Activated naive CD8-positive, alpha-beta T cell treated with anti-CD3 and anti-CD28 coated beads for 36 hours (primary cell): ENCODE results near the gene AKNA. TPM values are rescaled to one million over a fixed set of nuclear protein-coding genes. Genes with fewer than 3 reads are reported as not detected.
A peak's percentile ranks its signal among the peaks of the same experiment; 100 is the strongest.

Experiments
- DNase-seq: peaks from one replicate; pipeline ENCODE4 v3.0.0; 2021
- H3K27ac Mint-ChIP-seq: one replicate; pipeline ENCODE4 v1.8.0; 2022; ENCODE audit warnings: mild to moderate bottlenecking, moderate library complexity, mixed read lengths
- H3K27me3 Mint-ChIP-seq: one replicate; pipeline ENCODE4 v1.8.0; 2022; ENCODE audit warnings: mild to moderate bottlenecking, mixed read lengths
- H3K36me3 Mint-ChIP-seq: one replicate; pipeline ENCODE4 v1.8.0; 2021; ENCODE audit warnings: mild to moderate bottlenecking, mixed read lengths
- H3K4me1 Mint-ChIP-seq: one replicate; pipeline ENCODE4 v1.8.0; 2021; ENCODE audit warnings: mixed read lengths
- H3K4me3 Mint-ChIP-seq: one replicate; pipeline ENCODE4 v1.8.0; 2022; ENCODE audit warnings: mild to moderate bottlenecking, moderate library complexity, mixed read lengths
- H3K9me3 Mint-ChIP-seq: one replicate; pipeline ENCODE4 v1.8.0; 2022; ENCODE audit warnings: mixed read lengths
- total RNA-seq, 2 experiments: library from RNA; stranded (reverse); gene quantifications; one replicate each; pipeline ENCODE4 v1.2.3, GENCODE V29; 2021

Gene AKNA
- total RNA-seq, 2 experiments from 2014 or later, result 129 to 130 TPM

DNA sequence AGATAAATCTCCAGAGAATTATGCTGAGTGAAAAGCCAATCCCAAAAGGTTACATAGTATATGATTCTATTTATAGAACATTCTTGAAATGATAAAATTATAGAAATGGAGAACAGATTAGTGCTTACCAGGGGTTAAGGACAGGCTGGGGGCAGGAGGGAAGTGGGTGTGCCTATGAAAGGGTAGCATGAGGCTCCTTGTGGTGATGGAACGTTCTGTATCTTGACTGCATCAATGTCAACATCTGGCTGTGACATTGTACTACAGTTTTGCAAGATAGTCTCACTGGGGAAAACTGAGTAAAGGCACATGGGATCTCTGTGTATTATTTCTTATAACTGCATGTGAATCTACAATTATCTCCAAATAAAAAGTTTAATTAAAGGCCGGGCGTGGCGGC is 35.9 kb downstream of the AKNA start:
- no peaks in the 10 kb centered on the region for H3K27me3 Mint-ChIP-seq
- peaks cover 61% of the 10 kb centered on the region for H3K36me3 Mint-ChIP-seq
- no peak for DNase-seq
- H3K4me1 Mint-ChIP-seq, result peaks cover 58% of the 10 kb centered on the region
- H3K27ac Mint-ChIP-seq, result peak overlapping the region; percentile 67
- H3K9me3 Mint-ChIP-seq, result no peaks in the 10 kb centered on the region
- no peak overlapping the region for H3K4me3 Mint-ChIP-seq

DNA sequence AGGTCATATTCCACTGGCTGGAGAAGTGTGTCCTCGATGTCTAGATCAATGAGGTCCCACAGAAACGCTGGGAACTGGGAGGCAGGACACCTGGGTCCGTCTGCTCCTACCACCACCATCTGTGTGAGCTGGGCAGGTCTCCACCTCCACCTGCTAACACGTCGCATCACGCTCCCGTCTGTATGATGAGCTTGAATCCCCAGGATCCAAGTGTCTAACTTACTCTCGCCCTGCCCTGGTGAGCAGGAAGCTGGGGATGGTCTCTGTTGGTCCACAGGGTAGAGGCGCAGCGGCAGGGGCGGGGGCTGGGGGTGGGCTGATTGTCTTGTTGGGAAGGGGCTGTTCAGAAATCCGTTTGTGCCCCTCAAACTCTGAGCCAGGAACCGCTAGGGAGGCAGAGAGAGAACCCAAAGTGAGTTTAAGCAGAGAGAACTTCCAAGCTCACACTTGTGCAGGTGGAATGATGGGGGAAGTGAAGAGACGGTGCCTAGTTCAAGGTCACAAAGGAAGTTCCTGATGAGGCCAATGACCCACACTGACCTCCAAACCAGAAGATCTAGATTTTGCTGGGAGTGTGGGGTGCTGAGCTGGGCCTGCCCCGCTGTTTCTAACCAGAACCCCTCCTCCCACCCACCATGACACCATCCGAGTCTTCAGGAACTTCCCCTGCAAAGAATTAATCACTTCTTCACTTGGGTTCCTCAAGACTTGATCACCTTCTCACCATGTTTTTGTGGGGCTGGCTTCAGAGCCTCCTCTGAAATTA is 37.0 kb downstream of the AKNA start:
- Mint-ChIP-seq H3K9me3 (no peaks in the 10 kb centered on the region), H3K36me3 (peaks cover 61% of the 10 kb centered on the region), H3K4me3 (no peak overlapping the region), H3K27me3 (no peaks in the 10 kb centered on the region), H3K4me1 (peaks cover 62% of the 10 kb centered on the region), H3K27ac (peak overlapping the region; percentile 99)
- no peak for DNase-seq

DNA sequence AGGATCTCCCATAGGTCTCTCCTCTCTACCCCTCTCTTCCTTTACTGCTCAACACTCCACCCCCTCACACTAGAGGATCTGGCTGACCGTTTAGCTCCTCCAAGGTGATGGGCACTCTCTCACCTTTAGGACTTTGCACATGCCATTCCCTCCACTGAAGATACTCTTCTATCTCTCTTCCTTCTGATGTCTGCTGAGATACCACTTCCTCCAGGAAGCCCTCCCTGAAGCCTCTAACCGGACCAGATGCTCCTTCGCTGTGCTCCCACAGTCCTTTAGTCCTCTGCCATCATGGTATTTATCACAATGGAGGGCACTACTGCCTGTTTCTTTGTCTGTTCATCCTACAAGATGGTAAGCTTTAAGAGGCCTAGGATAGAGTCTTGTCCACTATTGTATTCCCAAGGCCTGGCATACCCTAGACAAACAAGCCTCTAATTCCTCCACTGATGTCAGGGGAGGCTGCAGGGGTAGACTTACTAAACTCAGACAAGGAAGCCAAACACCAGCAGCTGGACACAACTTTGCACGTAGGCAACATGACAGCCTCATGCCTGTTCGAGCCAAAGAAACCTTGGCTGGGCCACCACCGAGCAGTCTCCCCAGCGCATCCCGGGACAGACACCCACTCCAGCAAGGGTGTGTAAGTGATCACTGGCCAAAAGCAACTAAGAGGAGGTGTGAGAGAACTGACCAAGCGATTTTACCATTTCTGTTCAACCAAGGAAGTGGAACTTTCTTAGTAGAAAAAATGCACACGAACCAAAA is 37.9 kb downstream of the AKNA start:
- Mint-ChIP-seq H3K4me1 (peaks cover 62% of the 10 kb centered on the region), H3K27me3 (no peaks in the 10 kb centered on the region), H3K4me3 (peak overlapping the region; percentile 56), H3K36me3 (peaks cover 68% of the 10 kb centered on the region), H3K9me3 (no peaks in the 10 kb centered on the region), H3K27ac (peak overlapping the region; percentile 99)
- DNase-seq, result no peak

DNA sequence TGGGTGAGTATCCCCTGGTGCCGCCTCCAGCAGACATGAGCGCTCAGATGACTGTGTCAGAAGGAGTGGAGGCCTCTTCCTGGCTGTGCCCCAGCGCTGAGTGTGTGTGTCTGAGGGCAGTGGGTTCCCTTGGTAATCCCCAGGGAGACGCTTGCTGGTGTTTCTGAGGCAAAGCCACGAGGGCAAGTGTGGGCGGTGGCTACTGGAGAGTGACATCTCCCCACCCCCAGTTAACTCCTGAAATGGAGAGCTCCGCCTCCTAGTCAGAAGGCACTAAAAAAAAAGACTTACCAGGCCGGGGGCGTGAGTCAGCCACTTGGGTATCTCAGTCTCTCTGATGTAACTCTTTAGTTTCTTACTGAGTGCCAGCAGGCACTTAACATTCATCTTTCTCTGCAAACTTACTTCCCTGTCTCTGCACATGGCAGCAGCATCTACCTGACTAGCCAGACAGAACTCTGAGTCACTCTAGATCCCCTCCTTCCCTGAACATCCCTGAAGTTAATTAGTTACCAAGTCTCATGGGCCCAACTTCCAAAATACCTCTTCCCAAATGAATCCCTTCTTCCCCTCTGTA is 38.8 kb downstream of the AKNA start:
- peak overlapping the region; percentile 65 for H3K4me3 Mint-ChIP-seq
- H3K27me3 Mint-ChIP-seq, result no peaks in the 10 kb centered on the region
- DNase-seq, result peak; percentile 92
- H3K4me1 Mint-ChIP-seq, result peaks cover 62% of the 10 kb centered on the region
- H3K9me3 Mint-ChIP-seq, result no peaks in the 10 kb centered on the region
- H3K36me3 Mint-ChIP-seq, result peaks cover 71% of the 10 kb centered on the region
- peak overlapping the region; percentile 99 for H3K27ac Mint-ChIP-seq

DNA sequence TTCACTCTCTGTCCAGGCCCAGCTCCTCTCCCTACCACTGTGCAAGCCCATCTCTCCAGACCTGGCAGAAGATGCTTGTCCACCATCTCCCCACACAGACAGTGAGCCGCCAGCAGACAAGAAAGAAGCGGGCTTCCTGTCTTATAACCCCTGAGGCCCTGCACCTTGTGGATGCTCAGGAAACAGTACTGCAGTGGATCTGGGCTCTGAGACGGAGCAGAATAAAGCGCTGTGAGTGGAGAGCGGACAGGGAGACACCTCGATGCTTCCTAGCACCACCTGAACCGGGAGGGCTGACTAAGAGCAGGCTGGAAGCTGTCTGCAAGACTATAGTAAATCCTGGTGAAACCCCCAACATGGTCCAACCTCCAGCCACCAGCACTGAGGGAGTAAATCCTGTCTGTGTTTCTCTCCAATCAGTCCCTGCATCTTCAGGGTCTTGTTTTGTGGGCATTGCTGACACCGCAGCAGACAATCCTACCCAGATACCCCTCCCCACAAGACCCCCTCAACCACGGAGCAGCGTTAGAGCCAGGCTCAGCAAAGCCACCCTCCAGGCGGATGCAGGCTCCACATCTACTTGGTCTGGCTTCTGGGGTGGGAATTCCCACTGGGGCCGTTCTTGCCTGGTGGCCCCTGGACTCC is 39.4 kb downstream of the AKNA start:
- Mint-ChIP-seq H3K27ac (peak overlapping the region; percentile 99), H3K9me3 (no peaks in the 10 kb centered on the region), H3K4me1 (peaks cover 59% of the 10 kb centered on the region), H3K36me3 (peaks cover 70% of the 10 kb centered on the region), H3K4me3 (peak overlapping the region; percentile 65), H3K27me3 (no peaks in the 10 kb centered on the region)
- DNase-seq, result no peak

DNA sequence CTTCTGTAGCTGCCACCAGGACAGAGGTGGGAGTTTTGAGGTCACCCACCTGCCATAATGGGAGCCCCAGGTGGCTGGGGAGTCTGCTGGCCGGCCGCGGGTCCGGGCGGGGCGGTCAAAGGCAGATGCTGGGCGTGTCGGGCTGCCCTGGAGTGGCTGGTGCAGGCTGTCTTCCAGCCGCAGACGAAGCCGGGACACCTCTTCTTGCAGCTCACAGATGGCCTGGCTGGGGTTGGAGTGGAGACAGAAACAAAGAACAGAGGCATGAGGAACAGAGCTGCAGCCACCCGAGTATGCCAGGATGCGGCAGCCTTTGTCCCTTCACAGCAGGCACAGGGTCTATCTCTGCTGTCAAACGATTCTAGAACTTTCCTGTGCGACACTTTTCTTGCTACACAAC is 40.1 kb downstream of the AKNA start:
- peak overlapping the region; percentile 65 for H3K4me3 Mint-ChIP-seq
- peaks cover 52% of the 10 kb centered on the region for H3K4me1 Mint-ChIP-seq
- no peak for DNase-seq
- H3K36me3 Mint-ChIP-seq, result peaks cover 67% of the 10 kb centered on the region
- peak overlapping the region; percentile 99 for H3K27ac Mint-ChIP-seq
- H3K27me3 Mint-ChIP-seq, result no peaks in the 10 kb centered on the region
- no peaks in the 10 kb centered on the region for H3K9me3 Mint-ChIP-seq

DNA sequence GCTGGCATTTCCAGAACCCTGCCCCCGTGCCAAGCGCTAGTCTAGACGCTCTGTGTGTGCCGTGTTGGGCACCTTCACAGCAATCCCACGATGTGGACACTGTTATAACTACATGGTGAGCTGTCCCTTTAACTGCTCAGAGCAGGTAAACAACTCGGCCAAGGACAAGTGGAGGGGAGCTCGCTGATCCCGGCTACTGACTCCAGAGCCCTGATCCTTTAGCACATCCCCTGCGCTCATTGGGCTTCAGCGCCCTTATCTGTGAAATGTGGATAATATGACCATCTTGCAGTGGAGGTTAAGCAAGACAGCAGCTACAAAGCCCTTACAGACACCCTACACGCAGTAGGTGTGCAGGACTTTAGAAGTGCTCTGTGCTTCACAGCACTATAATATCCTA is 41.6 kb downstream of the AKNA start:
- peak overlapping the region; percentile 82 for H3K27ac Mint-ChIP-seq
- H3K27me3 Mint-ChIP-seq, result no peaks in the 10 kb centered on the region
- no peaks in the 10 kb centered on the region for H3K9me3 Mint-ChIP-seq
- DNase-seq, result no peak
- H3K4me1 Mint-ChIP-seq, result peaks cover 49% of the 10 kb centered on the region
- peaks cover 63% of the 10 kb centered on the region for H3K36me3 Mint-ChIP-seq
- no peak overlapping the region for H3K4me3 Mint-ChIP-seq

DNA sequence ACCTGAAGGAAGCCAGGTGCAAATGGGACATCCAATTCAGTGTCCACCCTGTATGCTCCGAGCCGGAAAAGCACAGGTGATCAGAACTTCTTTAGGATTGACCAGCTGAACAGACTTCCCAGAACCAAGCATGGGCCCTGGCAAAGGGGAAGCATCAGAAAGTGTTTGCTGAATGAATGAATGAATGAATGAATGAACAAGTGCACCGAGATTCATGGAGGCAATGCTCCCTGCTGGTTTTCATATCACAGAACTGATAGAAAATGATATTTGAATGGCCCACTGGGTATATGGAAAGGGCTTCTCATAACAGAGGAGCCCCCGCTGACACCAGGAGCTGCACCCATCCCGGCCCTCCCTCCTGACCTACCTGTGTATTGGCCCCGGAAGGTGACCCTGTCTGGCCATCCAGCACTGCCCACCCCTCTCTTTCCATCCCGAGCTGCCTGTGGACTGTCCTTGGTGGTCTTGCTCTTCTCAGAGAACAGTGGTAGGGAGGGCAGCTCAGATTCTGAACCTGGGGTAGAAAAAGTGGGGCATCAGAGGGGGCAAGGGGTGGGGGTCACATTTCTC is 42.2 kb downstream of the AKNA start:
- H3K9me3 Mint-ChIP-seq, result no peaks in the 10 kb centered on the region
- peaks cover 62% of the 10 kb centered on the region for H3K36me3 Mint-ChIP-seq
- H3K27ac Mint-ChIP-seq, result peak overlapping the region; percentile 82
- H3K4me1 Mint-ChIP-seq, result peaks cover 45% of the 10 kb centered on the region
- no peak for DNase-seq
- H3K27me3 Mint-ChIP-seq, result no peaks in the 10 kb centered on the region
- no peak overlapping the region for H3K4me3 Mint-ChIP-seq

DNA sequence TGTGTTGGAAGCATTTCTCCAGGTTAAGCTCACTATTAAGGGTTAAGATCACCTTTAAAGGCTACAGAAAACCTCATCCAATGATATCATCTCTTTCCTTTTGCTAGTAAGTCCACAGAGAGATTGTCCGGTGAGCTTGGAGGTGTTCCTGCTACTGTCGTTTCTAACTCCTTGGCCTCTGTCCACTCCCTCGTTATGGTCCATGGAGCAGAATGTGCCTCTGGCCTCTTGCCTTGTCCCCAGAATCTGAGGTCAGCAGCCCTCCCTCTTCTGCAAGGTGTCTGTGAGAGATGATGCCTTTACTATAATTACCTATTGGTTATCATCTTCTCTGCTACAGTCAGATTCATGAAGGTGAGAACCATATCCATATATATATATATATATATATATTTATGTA is 43.1 kb downstream of the AKNA start:
- Mint-ChIP-seq H3K27ac (peak overlapping the region; percentile 84), H3K4me1 (peaks cover 36% of the 10 kb centered on the region), H3K4me3 (no peak overlapping the region), H3K9me3 (no peaks in the 10 kb centered on the region), H3K27me3 (no peaks in the 10 kb centered on the region), H3K36me3 (peaks cover 60% of the 10 kb centered on the region)
- DNase-seq, result no peak

DNA sequence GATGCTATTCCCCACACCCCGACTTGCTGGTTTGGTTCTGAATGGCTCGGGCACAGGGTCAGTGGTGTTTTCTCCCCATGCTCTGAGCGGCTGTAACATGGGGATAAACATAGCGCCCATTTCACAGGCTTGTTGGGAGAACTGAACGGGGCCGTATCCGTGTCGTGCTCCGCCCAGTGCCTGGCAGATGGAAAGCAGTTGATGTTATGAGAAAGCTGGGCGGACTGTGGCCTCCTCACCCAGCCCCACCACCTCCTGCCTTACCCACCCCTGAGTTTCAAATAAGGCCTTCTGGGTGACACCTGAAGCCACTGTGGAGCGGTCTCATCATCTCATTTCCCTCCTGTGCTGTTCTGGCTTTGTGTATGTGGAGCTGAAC is 43.6 kb downstream of the AKNA start:
- Mint-ChIP-seq H3K4me3 (no peak overlapping the region), H3K27ac (peak overlapping the region; percentile 84), H3K4me1 (peaks cover 32% of the 10 kb centered on the region), H3K9me3 (no peaks in the 10 kb centered on the region), H3K36me3 (peaks cover 60% of the 10 kb centered on the region), H3K27me3 (no peaks in the 10 kb centered on the region)
- no peak for DNase-seq

DNA sequence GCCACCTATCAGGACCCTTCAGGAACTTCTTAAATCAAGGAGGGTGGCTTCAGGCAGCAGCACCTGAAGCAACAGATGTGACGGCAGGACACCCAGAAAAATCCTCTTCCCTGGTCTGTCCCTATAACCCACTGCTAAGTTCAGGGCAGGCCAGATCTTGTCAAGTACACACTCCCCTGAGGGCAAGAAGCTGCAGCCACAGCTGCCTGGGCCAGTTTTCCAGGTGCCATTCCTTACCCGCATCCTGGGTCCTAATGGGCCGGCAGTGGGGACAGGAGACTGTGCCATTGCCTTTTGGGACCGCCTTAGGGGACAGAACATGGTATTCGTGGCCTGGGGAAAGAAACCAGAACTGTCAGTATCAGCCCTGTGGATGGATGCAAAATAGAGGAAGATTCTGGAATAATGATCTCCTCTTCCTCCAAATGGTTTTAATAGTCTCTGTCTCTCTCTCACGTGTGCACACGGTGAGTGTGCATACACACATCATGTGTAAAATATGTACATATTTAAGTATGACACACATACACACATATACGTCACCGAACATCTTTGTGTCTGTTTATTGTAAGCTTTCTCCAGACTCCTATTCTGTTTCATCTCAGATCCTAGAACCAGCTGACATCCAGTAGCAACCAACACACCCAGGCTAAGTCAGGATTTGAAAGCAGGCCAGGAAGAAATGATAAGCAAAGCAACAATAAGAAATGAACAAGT is 44.2 kb downstream of the AKNA start:
- Mint-ChIP-seq H3K4me3 (no peak overlapping the region), H3K9me3 (no peaks in the 10 kb centered on the region), H3K27me3 (no peaks in the 10 kb centered on the region), H3K36me3 (peaks cover 62% of the 10 kb centered on the region), H3K4me1 (peaks cover 32% of the 10 kb centered on the region), H3K27ac (peak overlapping the region; percentile 73)
- no peak for DNase-seq

DNA sequence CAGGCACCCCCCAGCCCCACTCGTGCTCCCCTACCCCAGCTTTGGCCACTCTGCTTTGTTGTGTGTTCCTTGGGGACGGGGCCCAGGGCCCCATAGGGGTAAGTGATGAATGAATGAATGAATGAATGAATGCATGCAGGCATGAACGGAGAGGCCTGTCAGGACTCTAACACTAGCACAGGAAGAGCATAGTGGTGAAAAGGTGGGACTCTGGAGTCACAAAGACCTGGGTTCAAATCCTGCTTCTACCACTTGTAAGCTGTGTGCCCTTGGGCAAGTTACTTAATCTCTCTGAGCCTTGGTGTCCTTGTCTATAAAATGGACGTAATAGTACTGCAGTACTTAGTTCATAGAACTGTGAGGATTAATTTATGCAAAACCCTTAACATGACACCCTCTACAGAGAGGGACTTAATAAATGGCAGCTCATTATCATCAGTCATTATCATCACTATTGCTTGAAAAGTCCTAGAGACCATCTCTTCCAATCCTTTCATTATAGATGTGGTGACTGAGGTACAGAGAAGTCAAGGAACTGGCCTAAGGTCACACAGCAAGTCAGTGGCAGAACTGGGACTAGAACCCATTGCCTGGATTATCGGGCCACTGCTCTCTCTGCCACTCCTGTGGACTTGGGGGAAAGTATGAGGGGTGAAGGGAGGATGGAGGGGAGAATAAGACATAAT is 44.9 kb downstream of the AKNA start:
- H3K36me3 Mint-ChIP-seq, result peaks cover 57% of the 10 kb centered on the region
- H3K9me3 Mint-ChIP-seq, result no peaks in the 10 kb centered on the region
- DNase-seq, result no peak
- H3K4me1 Mint-ChIP-seq, result peaks cover 27% of the 10 kb centered on the region
- peak overlapping the region; percentile 73 for H3K27ac Mint-ChIP-seq
- no peaks in the 10 kb centered on the region for H3K27me3 Mint-ChIP-seq
- no peak overlapping the region for H3K4me3 Mint-ChIP-seq

DNA sequence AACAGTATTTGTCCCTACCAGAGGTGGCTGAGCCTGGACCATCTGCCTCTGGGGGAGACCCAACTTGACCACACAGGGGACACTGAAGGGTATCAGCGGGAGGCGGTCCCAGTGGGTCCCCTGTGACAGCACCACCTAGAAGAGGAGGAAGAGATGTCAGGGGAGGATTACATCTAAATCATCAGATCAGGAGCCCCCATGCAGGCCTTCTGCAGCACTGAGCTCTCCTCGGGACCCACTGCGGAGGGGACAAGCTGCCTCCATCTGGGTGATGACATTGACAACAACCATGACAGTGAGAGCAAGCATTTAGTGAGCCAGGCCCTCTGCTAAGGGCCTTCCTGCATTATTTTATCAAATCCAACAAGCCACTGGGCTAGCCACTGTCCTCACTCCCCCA is 45.8 kb downstream of the AKNA start:
- peaks cover 24% of the 10 kb centered on the region for H3K4me1 Mint-ChIP-seq
- H3K36me3 Mint-ChIP-seq, result peaks cover 58% of the 10 kb centered on the region

More for the DNA sequence above, 45.8 kb downstream of the AKNA start:
- H3K27me3 Mint-ChIP-seq, result no peaks in the 10 kb centered on the region
- DNase-seq, result no peak
- H3K9me3 Mint-ChIP-seq, result no peaks in the 10 kb centered on the region
- H3K4me3 Mint-ChIP-seq, result no peak overlapping the region
- H3K27ac Mint-ChIP-seq, result peak overlapping the region; percentile 66
